B cell (primary cell): ENCODE measurements around the gene TSC22D1.

Experiments
- CTCF ChIP-seq: fragments of 200-600 bp; IDR thresholded peaks from one replicate; pipeline ENCODE4 v1.8.0; 2022; ENCODE audit warnings: antibody characterized with exemption, mild to moderate bottlenecking
- EZH2 ChIP-seq: IDR thresholded peaks from 2 replicates; pipeline ENCODE4 v1.6.1; 2012; ENCODE audit warnings: borderline replicate concordance, low read depth, mild to moderate bottlenecking, moderate library complexity, low read length; ENCODE audit not compliant: insufficient read depth, poor library complexity, severe bottlenecking

- TF ChIP-seq EZH2 (no peak), CTCF (no peak)
Observed at GRCh38 chr13:44484562-44485138, 91.5 kb downstream of the TSC22D1 start.
